ENCODE measurements around the gene ANKH.

- TF ChIP-seq MED13 (CRISPR knock-in tag; IDR thresholded peaks at IDR 0.05) = no peak
- no peak for TF ChIP-seq EZH2 (conservative IDR thresholded peaks at IDR 0.05; ENCODE audit: low read depth, low read length)
- no peak for TF ChIP-seq FOXK2 (IDR thresholded peaks at IDR 0.05)
- TF ChIP-seq, protein P1, sequence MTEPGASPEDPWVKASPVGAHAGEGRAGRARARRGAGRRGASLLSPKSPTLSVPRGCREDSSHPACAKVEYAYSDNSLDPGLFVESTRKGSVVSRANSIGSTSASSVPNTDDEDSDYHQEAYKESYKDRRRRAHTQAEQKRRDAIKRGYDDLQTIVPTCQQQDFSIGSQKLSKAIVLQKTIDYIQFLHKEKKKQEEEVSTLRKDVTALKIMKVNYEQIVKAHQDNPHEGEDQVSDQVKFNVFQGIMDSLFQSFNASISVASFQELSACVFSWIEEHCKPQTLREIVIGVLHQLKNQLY (CRISPR knock-in tag; IDR thresholded peaks at IDR 0.05) = no peak
- no peak for TF ChIP-seq CREM (IDR thresholded peaks at IDR 0.05)
- no peak for TF ChIP-seq CREM (CRISPR knock-in tag; IDR thresholded peaks at IDR 0.05)
- TF ChIP-seq ZFP36 (IDR thresholded peaks at IDR 0.05; ENCODE audit: borderline replicate concordance, low read depth, low read length, partially characterized antibody) = no peak
- no peak for TF ChIP-seq HIVEP1 (CRISPR knock-in tag; IDR thresholded peaks at IDR 0.05)
- TF ChIP-seq SIN3A (IDR thresholded peaks at IDR 0.05; ENCODE audit: borderline replicate concordance, low read depth, low read length) = no peak
- TF ChIP-seq, protein P2, sequence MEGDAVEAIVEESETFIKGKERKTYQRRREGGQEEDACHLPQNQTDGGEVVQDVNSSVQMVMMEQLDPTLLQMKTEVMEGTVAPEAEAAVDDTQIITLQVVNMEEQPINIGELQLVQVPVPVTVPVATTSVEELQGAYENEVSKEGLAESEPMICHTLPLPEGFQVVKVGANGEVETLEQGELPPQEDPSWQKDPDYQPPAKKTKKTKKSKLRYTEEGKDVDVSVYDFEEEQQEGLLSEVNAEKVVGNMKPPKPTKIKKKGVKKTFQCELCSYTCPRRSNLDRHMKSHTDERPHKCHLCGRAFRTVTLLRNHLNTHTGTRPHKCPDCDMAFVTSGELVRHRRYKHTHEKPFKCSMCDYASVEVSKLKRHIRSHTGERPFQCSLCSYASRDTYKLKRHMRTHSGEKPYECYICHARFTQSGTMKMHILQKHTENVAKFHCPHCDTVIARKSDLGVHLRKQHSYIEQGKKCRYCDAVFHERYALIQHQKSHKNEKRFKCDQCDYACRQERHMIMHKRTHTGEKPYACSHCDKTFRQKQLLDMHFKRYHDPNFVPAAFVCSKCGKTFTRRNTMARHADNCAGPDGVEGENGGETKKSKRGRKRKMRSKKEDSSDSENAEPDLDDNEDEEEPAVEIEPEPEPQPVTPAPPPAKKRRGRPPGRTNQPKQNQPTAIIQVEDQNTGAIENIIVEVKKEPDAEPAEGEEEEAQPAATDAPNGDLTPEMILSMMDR (CRISPR knock-in tag; IDR thresholded peaks at IDR 0.05) = no peak
- TF ChIP-seq KDM5A (IDR thresholded peaks at IDR 0.05; ENCODE audit: borderline replicate concordance, low read length) = no peak
These were observed 17.9 kb downstream of the ANKH start for GRCh38 chr5:14853685-14854084.
